Fibroblast of lung (primary cell): ENCODE results near the gene FRMD4A.

Experiments used
- CTCF ChIP-seq, 2 donors: IDR thresholded peaks in 1 of 2; conservative IDR thresholded peaks in 1 of 2; 1 replicate in 1 of 2; 2 replicates in 1 of 2; pipeline ENCODE4 v1.5.1; 2011 to 2012; ENCODE audit warnings: low read length in 2 of 2, control low read depth in 1 of 2, inconsistent platforms in 1 of 2, low read depth in 1 of 2, mild to moderate bottlenecking in 1 of 2
- EZH2 ChIP-seq: IDR thresholded peaks from 2 replicates; pipeline ENCODE4 v1.5.1; 2012; ENCODE audit warnings: low read length, control low read depth, mild to moderate bottlenecking; ENCODE audit errors: missing control alignments

GRCh38 chr10:14186245-14186644 is 144.5 kb downstream of the FRMD4A start:
- TF ChIP-seq CTCF (conservative IDR thresholded peaks at IDR 0.05 in 1 of 2, IDR thresholded peaks at IDR 0.05 in 1 of 2; ENCODE audit: low read depth in 1 of 2, low read length in 2 of 2) (peak in 1 of 2 donors; percentile 37), EZH2 (no peak)
